MCF 10A (cell line): ENCODE data around the gene TFF3. TPM values are rescaled to one million over a fixed set of nuclear protein-coding genes. Genes with fewer than 3 reads are reported as not detected.

Experiments used
- BruUV-seq: library from RNA; stranded (reverse); fragments of 400-500 nt; replicated peaks from 2 replicates; lab custom pipeline; 2021; lab: Mats Ljungman, UMichigan
- CTCF ChIA-PET: fragments of 300-600 bp; sonication (Branson Sonifier 250); formaldehyde crosslinking; extraction: SDS; loops from one replicate; lab custom pipeline; 2021; ENCODE audit warnings: antibody characterized with exemption, inconsistent platforms; lab: Yijun Ruan, JAX
- POLR2A ChIA-PET: fragments of 300-600, 350-650 bp; sonication (Branson Sonifier 250); formaldehyde crosslinking; extraction: SDS; loops from one replicate; lab custom pipeline; 2020; ENCODE audit warnings: antibody characterized with exemption, inconsistent platforms; lab: Yijun Ruan, JAX
- DNase-seq: peaks from one replicate; pipeline ENCODE4 v3.0.0-alpha.2; 2018; ENCODE audit not compliant: unreplicated experiment
- H3K27ac Mint-ChIP-seq: one replicate; pipeline ENCODE4 v1.8.0; 2022; ENCODE audit warnings: mild to moderate bottlenecking, low read depth, mixed read lengths; ENCODE audit not compliant: unreplicated experiment
- H3K27me3 Mint-ChIP-seq: one replicate; pipeline ENCODE4 v1.8.0; 2022; ENCODE audit warnings: mixed read lengths; ENCODE audit not compliant: insufficient read depth, unreplicated experiment
- H3K36me3 Mint-ChIP-seq: one replicate; pipeline ENCODE4 v1.8.0; 2022; ENCODE audit warnings: mild to moderate bottlenecking, moderate library complexity, mixed read lengths; ENCODE audit not compliant: insufficient read depth, unreplicated experiment
- H3K4me1 Mint-ChIP-seq: one replicate; pipeline ENCODE4 v1.8.0; 2022; ENCODE audit warnings: mixed read lengths; ENCODE audit not compliant: insufficient read depth, unreplicated experiment
- H3K4me3 Mint-ChIP-seq: one replicate; pipeline ENCODE4 v1.8.0; 2022; ENCODE audit warnings: mild to moderate bottlenecking, moderate library complexity, mixed read lengths; ENCODE audit not compliant: unreplicated experiment
- H3K9me3 Mint-ChIP-seq: one replicate; pipeline ENCODE4 v1.8.0; 2022; ENCODE audit warnings: mixed read lengths; ENCODE audit not compliant: unreplicated experiment
- intact Hi-C: fragments of 100-400 bp; cut with micrococcal nuclease; formaldehyde crosslinking; loops from 2 replicates; pipeline ENCODE4 v1.14.1; 2022
- total RNA-seq: library from RNA; stranded (reverse); gene quantifications from 2 replicates; pipeline ENCODE4 v1.2.3, GENCODE V29; 2022
- TF ChIP-seq, protein P1 (sequence below): fragments of 200-600 bp; IDR thresholded peaks from one replicate; pipeline ENCODE4 v1.8.0; 2022; ENCODE audit warnings: antibody characterized with exemption, mild to moderate bottlenecking; ENCODE audit not compliant: unreplicated experiment

TFF3 gene
- total RNA-seq, 1 experiment from 2014 or later, result not detected

DNA sequence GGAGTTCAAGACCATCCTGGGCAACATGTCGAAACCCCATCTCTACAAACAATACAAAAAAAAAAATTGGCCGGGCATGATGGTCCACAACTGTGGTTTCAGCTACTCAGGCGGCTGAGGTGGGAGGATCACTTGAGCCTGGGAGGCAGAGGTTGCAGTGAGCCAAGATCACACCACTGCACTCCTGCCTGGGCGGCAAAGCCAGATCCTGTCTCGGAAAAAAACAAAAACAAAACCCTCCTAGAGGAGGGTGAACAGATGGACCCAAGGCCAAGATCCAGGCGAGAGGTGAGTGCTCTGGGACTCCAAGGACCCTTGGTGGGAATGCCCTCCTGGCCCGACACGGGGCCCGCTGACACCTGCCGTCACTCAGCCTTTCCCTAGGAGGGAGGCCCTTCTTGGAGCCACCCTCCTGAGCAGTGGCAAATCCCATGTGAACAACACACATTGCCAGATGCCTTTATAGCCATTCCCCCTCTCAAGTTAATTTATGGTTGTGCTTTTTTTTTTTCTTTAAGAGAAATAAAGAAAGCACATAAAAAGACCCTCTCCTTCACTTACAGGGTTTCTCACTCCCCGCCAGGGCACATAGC lies 35.2 kb upstream of the TFF3 start:
- Mint-ChIP-seq H3K4me1 (no peaks in the 10 kb centered on the region), H3K27ac (no peak overlapping the region), H3K27me3 (peaks cover 28% of the 10 kb centered on the region), H3K36me3 (peaks cover 6% of the 10 kb centered on the region), H3K4me3 (no peak overlapping the region), H3K9me3 (peaks cover 14% of the 10 kb centered on the region)
- intact Hi-C loops, result no loop called here
- ChIA-PET POLR2A (interaction anchor here (0.6 kb wide), 1 partner anchor 27 kb away, joined by 3 read pairs; no protein-coding TSS in a partner anchor), CTCF (interaction anchor here (0.9 kb wide), 1 partner anchor 31 kb away, joined by 3 read pairs; no protein-coding TSS in a partner anchor)
- BruUV-seq, result no TSS peak
- no peak for DNase-seq
- TF ChIP-seq, protein P1, sequence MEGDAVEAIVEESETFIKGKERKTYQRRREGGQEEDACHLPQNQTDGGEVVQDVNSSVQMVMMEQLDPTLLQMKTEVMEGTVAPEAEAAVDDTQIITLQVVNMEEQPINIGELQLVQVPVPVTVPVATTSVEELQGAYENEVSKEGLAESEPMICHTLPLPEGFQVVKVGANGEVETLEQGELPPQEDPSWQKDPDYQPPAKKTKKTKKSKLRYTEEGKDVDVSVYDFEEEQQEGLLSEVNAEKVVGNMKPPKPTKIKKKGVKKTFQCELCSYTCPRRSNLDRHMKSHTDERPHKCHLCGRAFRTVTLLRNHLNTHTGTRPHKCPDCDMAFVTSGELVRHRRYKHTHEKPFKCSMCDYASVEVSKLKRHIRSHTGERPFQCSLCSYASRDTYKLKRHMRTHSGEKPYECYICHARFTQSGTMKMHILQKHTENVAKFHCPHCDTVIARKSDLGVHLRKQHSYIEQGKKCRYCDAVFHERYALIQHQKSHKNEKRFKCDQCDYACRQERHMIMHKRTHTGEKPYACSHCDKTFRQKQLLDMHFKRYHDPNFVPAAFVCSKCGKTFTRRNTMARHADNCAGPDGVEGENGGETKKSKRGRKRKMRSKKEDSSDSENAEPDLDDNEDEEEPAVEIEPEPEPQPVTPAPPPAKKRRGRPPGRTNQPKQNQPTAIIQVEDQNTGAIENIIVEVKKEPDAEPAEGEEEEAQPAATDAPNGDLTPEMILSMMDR, result no peak

DNA sequence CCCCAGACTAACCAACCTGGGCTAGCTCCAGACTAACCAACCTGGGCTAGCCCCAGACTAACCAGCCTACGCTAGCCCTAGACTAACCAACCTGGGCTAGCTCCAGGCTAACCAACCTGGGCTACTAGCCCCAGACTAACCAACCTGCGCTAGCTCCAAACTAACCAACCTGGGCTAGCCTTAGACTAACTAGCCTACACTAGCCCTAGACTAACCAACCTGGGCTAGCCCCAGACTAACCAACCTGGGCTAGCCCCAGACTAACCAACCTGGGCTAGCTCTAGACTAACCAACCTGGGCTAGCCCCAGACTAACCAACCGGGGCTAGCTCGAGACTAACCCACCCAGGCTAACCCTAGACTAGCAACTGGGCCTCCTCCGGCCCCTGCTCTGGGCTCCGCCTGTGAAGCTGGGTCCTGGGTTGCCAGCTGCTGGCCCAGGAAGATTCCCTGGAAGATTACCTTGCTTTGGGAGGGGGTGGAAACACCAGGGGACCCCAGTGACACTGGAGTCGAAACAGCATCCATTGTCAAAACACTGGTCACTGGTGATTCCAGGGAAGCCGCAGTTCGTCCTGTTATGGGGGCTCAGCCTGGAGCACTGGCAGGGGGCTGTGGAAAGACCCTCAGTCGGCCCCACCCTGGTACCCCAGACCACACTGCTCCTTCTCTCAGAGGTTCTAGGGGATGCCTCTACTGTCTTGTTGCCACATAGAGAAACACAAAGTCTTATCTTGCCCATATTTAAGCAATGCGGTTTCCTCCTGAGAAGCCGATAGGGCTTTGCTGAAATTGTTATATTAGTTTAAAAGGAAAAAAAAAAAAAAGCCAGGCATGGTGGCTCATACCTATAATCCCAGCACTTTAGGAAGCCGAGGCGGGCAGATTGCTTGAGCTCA lies 34.5 kb upstream of the TFF3 start:
- BruUV-seq, result no TSS peak
- POLR2A ChIA-PET, result no interaction called here
- Mint-ChIP-seq H3K36me3 (peaks cover 6% of the 10 kb centered on the region), H3K9me3 (peaks cover 8% of the 10 kb centered on the region), H3K27me3 (peaks cover 20% of the 10 kb centered on the region), H3K27ac (no peak overlapping the region), H3K4me3 (no peak overlapping the region), H3K4me1 (no peaks in the 10 kb centered on the region)
- intact Hi-C loops, result no loop called here
- CTCF ChIA-PET, result interaction anchor here (1.1 kb wide), 1 partner anchor 12 kb away, joined by 3 read pairs; no protein-coding TSS in a partner anchor
- TF ChIP-seq, protein P1, result no peak
- DNase-seq, result no peak

DNA sequence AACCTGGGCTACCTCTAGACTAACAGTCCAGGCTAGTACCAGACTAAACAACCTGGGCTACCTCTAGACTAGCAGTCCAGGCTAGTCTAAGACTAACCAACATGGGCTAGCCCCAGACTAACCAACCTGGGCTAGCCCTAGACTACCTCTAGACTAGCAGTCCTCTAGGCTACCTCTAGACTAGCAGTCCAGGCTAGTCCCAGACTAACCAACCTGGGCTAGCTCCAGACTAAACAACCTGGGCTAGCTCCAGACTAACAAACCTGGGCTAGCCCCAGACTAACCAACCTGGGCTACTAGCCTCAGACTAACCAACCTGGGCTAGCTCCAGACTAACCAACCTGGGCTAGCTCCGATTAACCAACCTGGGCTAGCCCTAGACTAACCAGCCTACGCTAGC lies 33.6 kb upstream of the TFF3 start:
- intact Hi-C loops, result no loop called here
- BruUV-seq, result no TSS peak
- CTCF ChIA-PET, result interaction anchor here (1.1 kb wide), 1 partner anchor 12 kb away, joined by 3 read pairs; no protein-coding TSS in a partner anchor
- Mint-ChIP-seq H3K4me3 (no peak overlapping the region), H3K9me3 (peaks cover 7% of the 10 kb centered on the region), H3K4me1 (no peaks in the 10 kb centered on the region), H3K36me3 (peaks cover 6% of the 10 kb centered on the region), H3K27me3 (peaks cover 12% of the 10 kb centered on the region), H3K27ac (no peak overlapping the region)
- TF ChIP-seq, protein P1, result no peak
- DNase-seq, result no peak
- POLR2A ChIA-PET, result no interaction called here
